HFFc6 (cell line): ENCODE data around the gene NDUFA13. TPM values are rescaled to one million over a fixed set of nuclear protein-coding genes. Genes with fewer than 3 reads are reported as not detected.

Experiments
- DNase-seq: peaks from one replicate; pipeline ENCODE4 v3.0.0-alpha.2; 2018
- H3K27ac Mint-ChIP-seq: 2 replicates; pipeline ENCODE4 v1.8.0; 2020; ENCODE audit warnings: mild to moderate bottlenecking, mixed read lengths
- H3K27me3 Mint-ChIP-seq: 2 replicates; pipeline ENCODE4 v1.8.0; 2021; ENCODE audit warnings: mild to moderate bottlenecking, moderate library complexity, mixed read lengths; ENCODE audit not compliant: insufficient read depth
- H3K36me3 Mint-ChIP-seq: 2 replicates; pipeline ENCODE4 v1.8.0; 2021; ENCODE audit warnings: low read depth, mixed read lengths
- H3K4me1 Mint-ChIP-seq: 2 replicates; pipeline ENCODE4 v1.8.0; 2020; ENCODE audit warnings: low read depth, mixed read lengths
- H3K4me3 Mint-ChIP-seq: 2 replicates; pipeline ENCODE4 v1.8.0; 2020; ENCODE audit warnings: mild to moderate bottlenecking, moderate library complexity, mixed read lengths
- H3K9me3 Mint-ChIP-seq: 2 replicates; pipeline ENCODE4 v1.8.0; 2020; ENCODE audit warnings: mild to moderate bottlenecking, mixed read lengths
- CTCF ChIP-seq: fragments of 200-600 bp; sonication (generic); IDR thresholded peaks from 2 replicates; pipeline ENCODE4 v1.5.0; 2021; ENCODE audit warnings: antibody characterized with exemption, mild to moderate bottlenecking
- total RNA-seq, 6 experiments: library from RNA; stranded (reverse); fragmentation: NEBNext Ultra II Directional; extraction: Animal tissue kit (Norgen Biotek cat#: 25700); gene quantifications; 2 replicates in 1 of 6; 3 replicates in 5 of 6; pipeline ENCODE4 v1.2.3, GENCODE V29; 2021

Gene NDUFA13
- total RNA-seq, 6 experiments from 2014 or later: 266 to 393 (median 323) TPM

GRCh38 chr19:19552798-19553197 is 36.8 kb downstream of the NDUFA13 start:
- peak; percentile 79 for TF ChIP-seq CTCF
- no peak overlapping the region for H3K4me3 Mint-ChIP-seq
- no peak overlapping the region for H3K27ac Mint-ChIP-seq
- H3K9me3 Mint-ChIP-seq: no peaks in the 10 kb centered on the region
- peaks cover 5% of the 10 kb centered on the region for H3K4me1 Mint-ChIP-seq
- H3K36me3 Mint-ChIP-seq: no peaks in the 10 kb centered on the region
- no peak for DNase-seq
- peaks cover 6% of the 10 kb centered on the region for H3K27me3 Mint-ChIP-seq

GRCh38 chr19:19553670-19554069 is 37.6 kb downstream of the NDUFA13 start:
- peaks cover 11% of the 10 kb centered on the region for H3K27me3 Mint-ChIP-seq
- no peak for TF ChIP-seq CTCF
- H3K4me1 Mint-ChIP-seq: peaks cover 5% of the 10 kb centered on the region
- H3K9me3 Mint-ChIP-seq: no peaks in the 10 kb centered on the region
- no peak for DNase-seq
- H3K4me3 Mint-ChIP-seq: no peak overlapping the region
- H3K27ac Mint-ChIP-seq: no peak overlapping the region
- H3K36me3 Mint-ChIP-seq: no peaks in the 10 kb centered on the region

GRCh38 chr19:19554074-19555023 is 38.3 kb downstream of the NDUFA13 start:
- Mint-ChIP-seq H3K4me1 (peaks cover 5% of the 10 kb centered on the region), H3K36me3 (no peaks in the 10 kb centered on the region), H3K4me3 (no peak overlapping the region), H3K27ac (no peak overlapping the region), H3K27me3 (peaks cover 11% of the 10 kb centered on the region), H3K9me3 (no peaks in the 10 kb centered on the region)
- no peak for DNase-seq
- peak; percentile 91 for TF ChIP-seq CTCF

- no peak for DNase-seq
- H3K4me3 Mint-ChIP-seq: no peak overlapping the region
These were observed 42.0 kb downstream of the NDUFA13 start for GRCh38 chr19:19558055-19558454.

GRCh38 chr19:19558636-19559035 is 42.6 kb downstream of the NDUFA13 start:
- no peak for TF ChIP-seq CTCF
- Mint-ChIP-seq H3K27me3 (peaks cover 5% of the 10 kb centered on the region), H3K27ac (no peak overlapping the region), H3K4me3 (no peak overlapping the region), H3K9me3 (no peaks in the 10 kb centered on the region), H3K4me1 (no peaks in the 10 kb centered on the region), H3K36me3 (no peaks in the 10 kb centered on the region)
- no peak for DNase-seq

More at GRCh38 chr19:19558055-19558454, 42.0 kb downstream of the NDUFA13 start:
- no peak overlapping the region for H3K27ac Mint-ChIP-seq
- H3K9me3 Mint-ChIP-seq: no peaks in the 10 kb centered on the region
- no peaks in the 10 kb centered on the region for H3K4me1 Mint-ChIP-seq
- no peaks in the 10 kb centered on the region for H3K36me3 Mint-ChIP-seq
- peaks cover 8% of the 10 kb centered on the region for H3K27me3 Mint-ChIP-seq
- TF ChIP-seq CTCF: no peak
